VCaP (cell line): Measurements from ENCODE around the gene PACS2.

Source experiments
- H3K27ac ChIP-seq: fragments of 450-650 bp; 2 replicates; pipeline ENCODE4 v1.5.1; 2017
- CTCF ChIP-seq: fragments of 450-650 bp; conservative IDR thresholded peaks from 2 replicates; pipeline ENCODE4 v1.5.1; 2017; ENCODE audit warnings: mild to moderate bottlenecking, moderate library complexity

PACS2 gene

GRCh38 chr14:105432657-105433056, 118.1 kb downstream of the PACS2 start:
- TF ChIP-seq CTCF: no peak
- H3K27ac ChIP-seq: no peak overlapping the region

GRCh38 chr14:105433161-105433605, 118.6 kb downstream of the PACS2 start:
- TF ChIP-seq CTCF: no peak
- no peak overlapping the region for H3K27ac ChIP-seq

GRCh38 chr14:105436402-105436801, 121.9 kb downstream of the PACS2 start:
- TF ChIP-seq CTCF: no peak
- H3K27ac ChIP-seq: no peak overlapping the region

- H3K27ac ChIP-seq: no peak overlapping the region
- TF ChIP-seq CTCF: no peak
Observed at GRCh38 chr14:105436891-105437722, 122.6 kb downstream of the PACS2 start.

- no peak for TF ChIP-seq CTCF
- H3K27ac ChIP-seq: no peak overlapping the region
Observed at GRCh38 chr14:105437723-105438500, 123.4 kb downstream of the PACS2 start.

GRCh38 chr14:105439179-105439578, 124.6 kb downstream of the PACS2 start:
- TF ChIP-seq CTCF: no peak
- no peak overlapping the region for H3K27ac ChIP-seq
